Measurements from ENCODE around the gene IP6K1.
A peak's percentile ranks its signal among the peaks of the same experiment; 100 is the strongest.

DNA sequence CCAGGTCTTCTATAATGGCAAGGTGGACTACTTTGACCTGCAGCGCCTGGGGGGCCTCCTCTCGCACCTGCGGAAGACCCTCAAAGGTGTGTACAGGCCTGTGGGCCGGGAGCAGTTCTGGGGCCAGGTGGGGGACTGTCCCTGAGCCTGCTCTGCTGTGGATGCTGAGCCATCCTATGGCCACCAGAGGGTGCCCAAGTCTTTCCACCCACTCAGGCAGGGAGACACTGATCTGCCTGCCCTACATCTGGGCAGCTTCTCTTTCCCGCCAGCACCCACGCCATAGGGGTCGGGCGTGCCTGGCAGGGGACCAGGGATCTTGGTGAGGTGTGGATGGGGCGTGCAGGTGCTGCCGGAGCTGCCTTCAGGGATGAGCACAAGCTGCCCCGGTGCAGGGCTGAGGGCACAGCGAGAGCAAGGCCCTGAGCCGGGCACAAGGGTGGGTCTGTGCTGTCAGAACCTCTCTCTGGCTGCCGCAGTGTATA lies 82.9 kb downstream of the IP6K1 start:
- no peak for TF ChIP-seq EZH2 (IDR thresholded peaks at IDR 0.05; ENCODE audit: borderline replicate concordance, low read depth, low read length, severe bottlenecking)
- TF ChIP-seq, protein P1, sequence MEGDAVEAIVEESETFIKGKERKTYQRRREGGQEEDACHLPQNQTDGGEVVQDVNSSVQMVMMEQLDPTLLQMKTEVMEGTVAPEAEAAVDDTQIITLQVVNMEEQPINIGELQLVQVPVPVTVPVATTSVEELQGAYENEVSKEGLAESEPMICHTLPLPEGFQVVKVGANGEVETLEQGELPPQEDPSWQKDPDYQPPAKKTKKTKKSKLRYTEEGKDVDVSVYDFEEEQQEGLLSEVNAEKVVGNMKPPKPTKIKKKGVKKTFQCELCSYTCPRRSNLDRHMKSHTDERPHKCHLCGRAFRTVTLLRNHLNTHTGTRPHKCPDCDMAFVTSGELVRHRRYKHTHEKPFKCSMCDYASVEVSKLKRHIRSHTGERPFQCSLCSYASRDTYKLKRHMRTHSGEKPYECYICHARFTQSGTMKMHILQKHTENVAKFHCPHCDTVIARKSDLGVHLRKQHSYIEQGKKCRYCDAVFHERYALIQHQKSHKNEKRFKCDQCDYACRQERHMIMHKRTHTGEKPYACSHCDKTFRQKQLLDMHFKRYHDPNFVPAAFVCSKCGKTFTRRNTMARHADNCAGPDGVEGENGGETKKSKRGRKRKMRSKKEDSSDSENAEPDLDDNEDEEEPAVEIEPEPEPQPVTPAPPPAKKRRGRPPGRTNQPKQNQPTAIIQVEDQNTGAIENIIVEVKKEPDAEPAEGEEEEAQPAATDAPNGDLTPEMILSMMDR (IDR thresholded peaks at IDR 0.05; ENCODE audit: borderline replicate concordance, extremely low read depth, low read length, poor library complexity, severe bottlenecking) = peak; percentile 94
